Activated naive CD8-positive, alpha-beta T cell treated with anti-CD3 and anti-CD28 coated beads, Interleukin-2, amount 50 U/mL, for 24 hours (primary cell): ENCODE data around the gene SLC7A8.
A peak's percentile ranks its signal among the peaks of the same experiment; 100 is the strongest.

Source experiments
- ATAC-seq: fragments of 150-1000 bp; cut with Tn5 transposase; one replicate; pipeline ENCODE4 v1.10.0; 2021
- DNase-seq: peaks from one replicate; pipeline ENCODE4 v3.0.0; 2021
- H3K27ac Mint-ChIP-seq: one replicate; pipeline ENCODE4 v1.8.0; 2021; ENCODE audit warnings: mild to moderate bottlenecking, mixed read lengths
- H3K27me3 Mint-ChIP-seq: one replicate; pipeline ENCODE4 v1.8.0; 2021; ENCODE audit warnings: mixed read lengths
- H3K36me3 Mint-ChIP-seq: one replicate; pipeline ENCODE4 v1.8.0; 2021; ENCODE audit warnings: low read depth, mixed read lengths
- H3K4me1 Mint-ChIP-seq: one replicate; pipeline ENCODE4 v1.8.0; 2021; ENCODE audit warnings: mixed read lengths
- H3K4me3 Mint-ChIP-seq: one replicate; pipeline ENCODE4 v1.8.0; 2021; ENCODE audit warnings: mild to moderate bottlenecking, moderate library complexity, mixed read lengths
- H3K9me3 Mint-ChIP-seq: one replicate; pipeline ENCODE4 v1.8.0; 2021; ENCODE audit warnings: mixed read lengths

SLC7A8 gene

GRCh38 chr14:23123419-23123818 is 60.0 kb downstream of the SLC7A8 start:
- ATAC-seq, result no peak
- Mint-ChIP-seq H3K9me3 (no peaks in the 10 kb centered on the region), H3K4me1 (peaks cover 27% of the 10 kb centered on the region), H3K27ac (no peak overlapping the region), H3K36me3 (no peaks in the 10 kb centered on the region), H3K4me3 (no peak overlapping the region), H3K27me3 (no peaks in the 10 kb centered on the region)
- no peak for DNase-seq

- DNase-seq (no peak), ATAC-seq (no peak)
- Mint-ChIP-seq H3K27me3 (no peaks in the 10 kb centered on the region), H3K4me3 (no peak overlapping the region), H3K9me3 (no peaks in the 10 kb centered on the region), H3K27ac (no peak overlapping the region), H3K4me1 (peaks cover 32% of the 10 kb centered on the region), H3K36me3 (no peaks in the 10 kb centered on the region)
These were observed 61.4 kb downstream of the SLC7A8 start for GRCh38 chr14:23122086-23122485.

GRCh38 chr14:23121361-23121771 is 62.1 kb downstream of the SLC7A8 start:
- Mint-ChIP-seq H3K36me3 (no peaks in the 10 kb centered on the region), H3K4me3 (peak overlapping the region; percentile 46)

GRCh38 chr14:23120541-23121251 is 62.8 kb downstream of the SLC7A8 start:
- H3K27ac Mint-ChIP-seq, result peak overlapping the region; percentile 56
- peak; percentile 87 for DNase-seq
- no peaks in the 10 kb centered on the region for H3K27me3 Mint-ChIP-seq
- no peaks in the 10 kb centered on the region for H3K36me3 Mint-ChIP-seq
- no peaks in the 10 kb centered on the region for H3K9me3 Mint-ChIP-seq
- ATAC-seq, result peak; percentile 83
- peaks cover 32% of the 10 kb centered on the region for H3K4me1 Mint-ChIP-seq
- peak overlapping the region; percentile 46 for H3K4me3 Mint-ChIP-seq

More at GRCh38 chr14:23121361-23121771, 62.1 kb downstream of the SLC7A8 start:
- H3K4me1 Mint-ChIP-seq, result peaks cover 32% of the 10 kb centered on the region
- no peaks in the 10 kb centered on the region for H3K27me3 Mint-ChIP-seq
- H3K27ac Mint-ChIP-seq, result peak overlapping the region; percentile 56
- DNase-seq (no peak), ATAC-seq (no peak)
- no peaks in the 10 kb centered on the region for H3K9me3 Mint-ChIP-seq

- H3K9me3 Mint-ChIP-seq, result no peaks in the 10 kb centered on the region
- DNase-seq, result peak; percentile 27
- H3K36me3 Mint-ChIP-seq, result no peaks in the 10 kb centered on the region
- H3K27ac Mint-ChIP-seq, result peak overlapping the region; percentile 70
- peaks cover 3% of the 10 kb centered on the region for H3K27me3 Mint-ChIP-seq
- ATAC-seq, result no peak
- H3K4me1 Mint-ChIP-seq, result peaks cover 35% of the 10 kb centered on the region
- peak overlapping the region; percentile 47 for H3K4me3 Mint-ChIP-seq
These were observed 63.8 kb downstream of the SLC7A8 start for GRCh38 chr14:23119363-23120327.

- no peak for DNase-seq
- H3K36me3 Mint-ChIP-seq, result no peaks in the 10 kb centered on the region
- no peak for ATAC-seq
- peaks cover 6% of the 10 kb centered on the region for H3K27me3 Mint-ChIP-seq
- H3K9me3 Mint-ChIP-seq, result no peaks in the 10 kb centered on the region
- H3K4me3 Mint-ChIP-seq, result peak within 1 kb of the TSS; percentile 47
- H3K4me1 Mint-ChIP-seq, result peaks cover 35% of the 10 kb centered on the region
- peak within 1 kb of the TSS; percentile 70 for H3K27ac Mint-ChIP-seq
These were observed 64.7 kb downstream of the SLC7A8 start, which contains the start of gene CEBPE for GRCh38 chr14:23118506-23119362. TSS of gene CEBPE (minus strand) at chr14:23119255. CDS start at chr14:23119091, 164 bp downstream.

GRCh38 chr14:23117371-23118020 is 66.0 kb downstream of the SLC7A8 start:
- H3K4me1 Mint-ChIP-seq, result peaks cover 35% of the 10 kb centered on the region
- H3K27ac Mint-ChIP-seq, result no peak overlapping the region
- no peaks in the 10 kb centered on the region for H3K36me3 Mint-ChIP-seq
- no peaks in the 10 kb centered on the region for H3K9me3 Mint-ChIP-seq
- DNase-seq (no peak), ATAC-seq (no peak)
- peaks cover 6% of the 10 kb centered on the region for H3K27me3 Mint-ChIP-seq
- no peak overlapping the region for H3K4me3 Mint-ChIP-seq

- Mint-ChIP-seq H3K36me3 (no peaks in the 10 kb centered on the region), H3K27ac (no peak overlapping the region), H3K27me3 (peaks cover 6% of the 10 kb centered on the region), H3K4me3 (no peak overlapping the region), H3K4me1 (peaks cover 28% of the 10 kb centered on the region), H3K9me3 (no peaks in the 10 kb centered on the region)
- DNase-seq (no peak), ATAC-seq (no peak)
These were observed 67.5 kb downstream of the SLC7A8 start for GRCh38 chr14:23115918-23116317.

- peaks cover 21% of the 10 kb centered on the region for H3K4me1 Mint-ChIP-seq
- no peaks in the 10 kb centered on the region for H3K36me3 Mint-ChIP-seq
- ATAC-seq (no peak), DNase-seq (no peak)
- H3K27me3 Mint-ChIP-seq, result peaks cover 6% of the 10 kb centered on the region
- no peaks in the 10 kb centered on the region for H3K9me3 Mint-ChIP-seq
- no peak overlapping the region for H3K4me3 Mint-ChIP-seq
- H3K27ac Mint-ChIP-seq, result no peak overlapping the region
These were observed 68.3 kb downstream of the SLC7A8 start for GRCh38 chr14:23115039-23115731.

- DNase-seq (no peak), ATAC-seq (no peak)
- H3K4me3 Mint-ChIP-seq, result no peak overlapping the region
- H3K9me3 Mint-ChIP-seq, result no peaks in the 10 kb centered on the region
- H3K4me1 Mint-ChIP-seq, result peaks cover 17% of the 10 kb centered on the region
- no peaks in the 10 kb centered on the region for H3K36me3 Mint-ChIP-seq
- peak overlapping the region; percentile 47 for H3K27ac Mint-ChIP-seq
- peaks cover 6% of the 10 kb centered on the region for H3K27me3 Mint-ChIP-seq
These were observed 68.8 kb downstream of the SLC7A8 start for GRCh38 chr14:23114669-23115038.

GRCh38 chr14:23114120-23114458 is 69.4 kb downstream of the SLC7A8 start:
- H3K27me3 Mint-ChIP-seq, result peaks cover 6% of the 10 kb centered on the region
- no peaks in the 10 kb centered on the region for H3K36me3 Mint-ChIP-seq
- no peak for DNase-seq
- no peak overlapping the region for H3K4me3 Mint-ChIP-seq
- no peak for ATAC-seq
- peak overlapping the region; percentile 47 for H3K27ac Mint-ChIP-seq
- no peaks in the 10 kb centered on the region for H3K9me3 Mint-ChIP-seq
- H3K4me1 Mint-ChIP-seq, result peaks cover 11% of the 10 kb centered on the region

GRCh38 chr14:23113431-23114119 is 69.9 kb downstream of the SLC7A8 start:
- H3K27me3 Mint-ChIP-seq, result peaks cover 6% of the 10 kb centered on the region
- H3K4me1 Mint-ChIP-seq, result peaks cover 8% of the 10 kb centered on the region
- no peak overlapping the region for H3K27ac Mint-ChIP-seq
- ATAC-seq (no peak), DNase-seq (no peak)
- H3K9me3 Mint-ChIP-seq, result no peaks in the 10 kb centered on the region
- no peaks in the 10 kb centered on the region for H3K36me3 Mint-ChIP-seq
- H3K4me3 Mint-ChIP-seq, result no peak overlapping the region
